Measurements from ENCODE around the gene ZNF69. TPM values are rescaled to one million over a fixed set of nuclear protein-coding genes. Genes with fewer than 3 reads are reported as not detected.
"Not testable (repeated sequence)": the region's sequence is repeated elsewhere in the genome, so short reads cannot be mapped to it uniquely, and the experiment has no call there.

Gene ZNF69
- total RNA-seq, 1 donor from 2014 or later = 20.1 TPM

DNA sequence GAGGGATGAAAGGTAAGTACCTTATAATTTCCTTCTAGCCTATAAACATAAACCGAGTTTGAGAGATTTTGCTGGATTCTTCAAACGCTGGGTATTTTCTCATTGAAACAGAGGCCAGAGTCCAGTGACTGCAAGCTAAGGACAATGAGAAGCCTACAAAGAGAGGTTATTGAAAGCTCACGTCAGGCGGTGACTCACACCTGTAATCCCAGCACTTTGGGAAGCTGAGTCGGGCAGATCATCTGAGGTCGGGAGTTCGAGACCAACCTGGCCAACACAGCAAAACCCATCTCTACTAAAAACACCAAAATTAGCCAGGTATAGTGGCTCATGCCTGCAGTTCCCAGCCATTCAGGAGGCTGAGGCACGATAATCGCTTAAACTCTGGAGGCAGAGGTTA lies 15.0 kb upstream of the ZNF69 start:
- DNase-seq (ENCODE audit: extremely low spot score, unreplicated experiment) = no peak
- no peaks in the 10 kb centered on the region for H3K4me1 Mint-ChIP-seq (ENCODE audit: unreplicated experiment)
- H3K27ac Mint-ChIP-seq = no peak overlapping the region
- H3K36me3 Mint-ChIP-seq = peaks cover 3% of the 10 kb centered on the region
- no peak overlapping the region for H3K4me3 Mint-ChIP-seq
- TF ChIP-seq, protein P1, sequence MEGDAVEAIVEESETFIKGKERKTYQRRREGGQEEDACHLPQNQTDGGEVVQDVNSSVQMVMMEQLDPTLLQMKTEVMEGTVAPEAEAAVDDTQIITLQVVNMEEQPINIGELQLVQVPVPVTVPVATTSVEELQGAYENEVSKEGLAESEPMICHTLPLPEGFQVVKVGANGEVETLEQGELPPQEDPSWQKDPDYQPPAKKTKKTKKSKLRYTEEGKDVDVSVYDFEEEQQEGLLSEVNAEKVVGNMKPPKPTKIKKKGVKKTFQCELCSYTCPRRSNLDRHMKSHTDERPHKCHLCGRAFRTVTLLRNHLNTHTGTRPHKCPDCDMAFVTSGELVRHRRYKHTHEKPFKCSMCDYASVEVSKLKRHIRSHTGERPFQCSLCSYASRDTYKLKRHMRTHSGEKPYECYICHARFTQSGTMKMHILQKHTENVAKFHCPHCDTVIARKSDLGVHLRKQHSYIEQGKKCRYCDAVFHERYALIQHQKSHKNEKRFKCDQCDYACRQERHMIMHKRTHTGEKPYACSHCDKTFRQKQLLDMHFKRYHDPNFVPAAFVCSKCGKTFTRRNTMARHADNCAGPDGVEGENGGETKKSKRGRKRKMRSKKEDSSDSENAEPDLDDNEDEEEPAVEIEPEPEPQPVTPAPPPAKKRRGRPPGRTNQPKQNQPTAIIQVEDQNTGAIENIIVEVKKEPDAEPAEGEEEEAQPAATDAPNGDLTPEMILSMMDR (conservative IDR thresholded peaks at IDR 0.05) = no peak
- H3K27me3 Mint-ChIP-seq = peaks cover 4% of the 10 kb centered on the region
- peaks cover 8% of the 10 kb centered on the region for H3K9me3 Mint-ChIP-seq

DNA sequence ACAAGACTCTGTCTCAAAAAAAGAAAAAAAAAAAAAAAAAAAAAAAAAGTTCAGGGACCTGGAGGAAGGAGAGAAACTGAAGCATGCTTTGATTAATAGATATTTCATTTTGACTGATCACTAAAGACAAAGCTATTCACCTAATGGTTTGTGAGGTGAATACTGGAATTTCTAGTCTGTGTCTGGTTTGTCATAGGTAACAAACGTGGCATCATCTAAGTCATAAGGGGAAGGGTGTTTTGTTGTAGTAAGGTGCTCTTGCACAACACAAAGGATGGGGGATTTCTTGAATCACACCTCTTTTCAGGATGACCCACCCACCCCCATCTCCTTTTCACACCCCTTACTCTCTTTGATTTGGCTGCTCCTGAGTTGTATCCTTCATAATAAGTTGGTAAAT lies 13.8 kb upstream of the ZNF69 start:
- Mint-ChIP-seq H3K4me1 (ENCODE audit: unreplicated experiment) (no peaks in the 10 kb centered on the region), H3K27ac (peak overlapping the region; percentile 59), H3K36me3 (no peaks in the 10 kb centered on the region), H3K27me3 (peaks cover 4% of the 10 kb centered on the region), H3K9me3 (peaks cover 4% of the 10 kb centered on the region), H3K4me3 (peak overlapping the region; percentile 44)
- TF ChIP-seq, protein P1 (conservative IDR thresholded peaks at IDR 0.05) = no peak
- DNase-seq (ENCODE audit: extremely low spot score, unreplicated experiment) = no peak

DNA sequence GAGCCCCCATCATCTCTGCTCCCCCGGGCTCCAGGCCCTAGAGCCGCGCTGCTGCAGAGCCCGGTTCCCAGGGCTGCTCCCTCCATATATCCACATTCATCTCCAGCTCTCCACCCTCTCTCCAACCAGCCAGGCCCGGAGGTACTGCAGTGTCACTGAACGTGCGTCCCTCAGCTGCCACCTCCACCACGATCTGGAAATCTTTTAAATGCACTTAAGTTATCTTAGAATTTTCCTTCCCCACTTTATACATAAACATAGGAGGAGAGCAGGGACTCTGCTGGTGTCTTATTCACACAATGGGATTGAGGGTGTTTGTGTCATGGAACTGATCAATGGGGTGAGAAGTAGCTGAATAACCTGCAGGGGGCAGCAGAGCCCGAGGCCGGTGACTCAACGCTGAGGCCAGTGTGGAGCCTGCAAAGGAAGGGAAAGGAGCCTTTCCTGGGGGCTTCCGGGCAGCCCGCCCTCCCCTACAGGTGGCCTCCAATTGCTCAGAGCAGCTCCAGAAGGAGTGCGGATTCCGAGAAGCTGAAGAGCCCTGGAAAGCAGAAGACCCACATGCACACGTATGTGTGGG lies 7.8 kb upstream of the ZNF69 start:
- H3K27ac Mint-ChIP-seq; H3K36me3 Mint-ChIP-seq; DNase-seq (ENCODE audit: extremely low spot score, unreplicated experiment); H3K4me3 Mint-ChIP-seq; H3K9me3 Mint-ChIP-seq; H3K27me3 Mint-ChIP-seq: not testable (repeated sequence)
- H3K4me1 Mint-ChIP-seq (ENCODE audit: unreplicated experiment) = peaks cover 19% of the 10 kb centered on the region
- TF ChIP-seq, protein P1 (conservative IDR thresholded peaks at IDR 0.05) = peak; percentile 69

DNA sequence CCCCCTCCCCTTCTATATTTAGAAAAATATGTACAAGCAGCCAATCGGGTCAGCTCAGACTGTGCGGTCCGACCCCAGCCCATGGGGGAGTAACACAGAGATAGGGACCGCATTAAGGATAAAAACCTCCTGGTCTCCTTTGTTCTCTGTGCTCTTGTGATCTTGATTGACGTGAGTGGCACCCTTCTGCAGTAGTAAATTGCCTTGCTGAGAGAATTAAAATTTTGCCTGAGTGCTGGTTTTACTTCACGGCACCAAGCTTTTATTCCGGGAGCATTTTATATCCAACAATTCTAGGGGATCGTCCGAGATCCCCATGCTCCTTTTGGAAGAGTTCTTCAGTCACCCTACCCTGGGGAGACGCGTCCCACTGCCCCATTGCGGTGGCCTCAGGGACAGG lies 7.0 kb upstream of the ZNF69 start:
- Mint-ChIP-seq H3K27me3 (peaks cover 9% of the 10 kb centered on the region), H3K9me3 (no peaks in the 10 kb centered on the region), H3K4me1 (ENCODE audit: unreplicated experiment) (peaks cover 19% of the 10 kb centered on the region), H3K4me3 (no peak overlapping the region), H3K36me3 (no peaks in the 10 kb centered on the region), H3K27ac (no peak overlapping the region)
- no peak for DNase-seq (ENCODE audit: extremely low spot score, unreplicated experiment)
- TF ChIP-seq, protein P1 (conservative IDR thresholded peaks at IDR 0.05) = no peak

DNA sequence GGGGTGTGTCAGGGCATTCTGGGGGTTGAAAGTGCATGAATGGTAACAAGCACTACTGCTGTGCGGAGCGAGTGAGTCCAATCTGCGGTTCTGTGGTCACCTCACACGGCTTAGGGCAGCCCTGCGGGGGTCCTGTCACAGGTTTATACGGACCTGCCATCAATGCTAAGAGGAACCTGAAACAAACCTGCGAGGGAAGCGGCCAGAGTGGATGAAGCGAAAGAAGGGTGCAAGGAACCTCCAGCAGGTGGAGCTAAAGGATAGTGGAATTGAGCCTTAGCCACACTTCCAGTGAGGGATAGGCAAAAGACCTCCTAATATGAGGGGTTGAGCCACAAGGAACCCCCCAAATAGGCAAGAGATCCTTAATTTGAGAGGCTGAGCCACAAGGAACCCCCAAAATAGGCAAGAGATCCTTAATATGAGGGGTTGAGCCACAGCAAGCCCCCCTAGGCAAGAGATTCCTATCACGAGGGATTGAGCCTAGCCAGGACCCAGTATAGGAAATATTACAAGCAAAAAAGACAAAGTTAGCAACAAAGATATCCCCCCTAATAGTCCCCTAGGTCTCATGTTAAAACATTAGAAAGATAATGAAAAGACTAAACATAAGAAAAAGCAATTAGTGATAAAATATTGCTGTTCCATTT lies 6.3 kb upstream of the ZNF69 start:
- peak overlapping the region; percentile 20 for H3K27ac Mint-ChIP-seq
- H3K36me3 Mint-ChIP-seq = no peaks in the 10 kb centered on the region
- H3K9me3 Mint-ChIP-seq = peaks cover 1% of the 10 kb centered on the region
- TF ChIP-seq, protein P1 (conservative IDR thresholded peaks at IDR 0.05) = peak; percentile 87
- peaks cover 19% of the 10 kb centered on the region for H3K4me1 Mint-ChIP-seq (ENCODE audit: unreplicated experiment)
- peaks cover 9% of the 10 kb centered on the region for H3K27me3 Mint-ChIP-seq
- H3K4me3 Mint-ChIP-seq = no peak overlapping the region
- DNase-seq (ENCODE audit: extremely low spot score, unreplicated experiment) = peak; percentile 74

All from type B pancreatic cell (in vitro differentiated cells).